ENCODE results near the gene OR51B2.
"Not testable (repeated sequence)": the region's sequence is repeated elsewhere in the genome, so short reads cannot be mapped to it uniquely, and the experiment has no call there.

The OR51B2 gene

GRCh38 chr11:5317292-5317691 lies 6.8 kb downstream of the OR51B2 start:
- no peak for DNase-seq (ENCODE audit: low read depth in 1 of 2, low spot score in 1 of 2)
- Histone ChIP-seq H3K27me3 (ENCODE audit: insufficient read depth, poor library complexity, severe bottlenecking) (no peaks in the 10 kb centered on the region), H3K4me3 (replicated peaks; ENCODE audit: insufficient read depth, low read length) (no peak overlapping the region)

DNA sequence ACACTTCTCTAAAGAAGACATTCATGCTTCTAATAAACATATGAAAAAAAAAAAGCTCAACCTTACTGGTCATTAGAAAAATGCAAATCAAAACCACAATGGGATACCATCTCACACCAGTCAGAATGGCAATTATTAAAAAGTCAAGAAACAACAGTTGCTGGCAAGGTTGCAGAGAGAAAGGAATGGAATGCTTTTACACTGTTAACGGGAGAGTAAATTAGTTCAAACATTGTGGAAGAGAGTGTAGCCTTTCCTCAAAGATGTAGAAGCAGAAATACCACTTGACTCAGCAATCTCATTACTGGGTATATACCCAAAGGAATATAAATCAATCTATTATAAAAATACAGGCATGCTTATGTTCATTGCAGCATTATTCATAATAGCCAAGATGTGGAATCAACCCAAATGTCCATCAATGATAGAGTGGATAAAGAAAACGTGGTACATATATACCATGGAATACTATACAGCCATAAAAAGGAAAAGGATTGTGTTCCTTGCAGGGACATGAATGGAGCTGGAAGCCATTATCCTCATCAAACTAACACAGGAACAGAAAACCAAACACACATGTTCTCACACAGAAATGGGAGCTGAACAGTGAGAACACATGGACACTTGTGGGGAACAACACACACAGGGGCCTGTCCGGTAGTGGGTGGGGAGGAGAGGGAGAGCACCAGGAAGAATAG lies 10.6 kb downstream of the OR51B2 start:
- H3K27me3 ChIP-seq (ENCODE audit: insufficient read depth, poor library complexity, severe bottlenecking); H3K4me3 ChIP-seq (replicated peaks; ENCODE audit: insufficient read depth, low read length); DNase-seq (ENCODE audit: low read depth in 1 of 2, low spot score in 1 of 2); H3K27ac ChIP-seq (replicated peaks): not testable (repeated sequence)

More at GRCh38 chr11:5317292-5317691, 6.8 kb downstream of the OR51B2 start:
- no peak for TF ChIP-seq CTCF (IDR thresholded peaks at IDR 0.05; ENCODE audit: insufficient read depth, low read length)
- no peak overlapping the region for H3K27ac ChIP-seq (replicated peaks)

- no peak for TF ChIP-seq GABPA (IDR thresholded peaks at IDR 0.05; ENCODE audit: low read depth)
- TF ChIP-seq, protein P1, sequence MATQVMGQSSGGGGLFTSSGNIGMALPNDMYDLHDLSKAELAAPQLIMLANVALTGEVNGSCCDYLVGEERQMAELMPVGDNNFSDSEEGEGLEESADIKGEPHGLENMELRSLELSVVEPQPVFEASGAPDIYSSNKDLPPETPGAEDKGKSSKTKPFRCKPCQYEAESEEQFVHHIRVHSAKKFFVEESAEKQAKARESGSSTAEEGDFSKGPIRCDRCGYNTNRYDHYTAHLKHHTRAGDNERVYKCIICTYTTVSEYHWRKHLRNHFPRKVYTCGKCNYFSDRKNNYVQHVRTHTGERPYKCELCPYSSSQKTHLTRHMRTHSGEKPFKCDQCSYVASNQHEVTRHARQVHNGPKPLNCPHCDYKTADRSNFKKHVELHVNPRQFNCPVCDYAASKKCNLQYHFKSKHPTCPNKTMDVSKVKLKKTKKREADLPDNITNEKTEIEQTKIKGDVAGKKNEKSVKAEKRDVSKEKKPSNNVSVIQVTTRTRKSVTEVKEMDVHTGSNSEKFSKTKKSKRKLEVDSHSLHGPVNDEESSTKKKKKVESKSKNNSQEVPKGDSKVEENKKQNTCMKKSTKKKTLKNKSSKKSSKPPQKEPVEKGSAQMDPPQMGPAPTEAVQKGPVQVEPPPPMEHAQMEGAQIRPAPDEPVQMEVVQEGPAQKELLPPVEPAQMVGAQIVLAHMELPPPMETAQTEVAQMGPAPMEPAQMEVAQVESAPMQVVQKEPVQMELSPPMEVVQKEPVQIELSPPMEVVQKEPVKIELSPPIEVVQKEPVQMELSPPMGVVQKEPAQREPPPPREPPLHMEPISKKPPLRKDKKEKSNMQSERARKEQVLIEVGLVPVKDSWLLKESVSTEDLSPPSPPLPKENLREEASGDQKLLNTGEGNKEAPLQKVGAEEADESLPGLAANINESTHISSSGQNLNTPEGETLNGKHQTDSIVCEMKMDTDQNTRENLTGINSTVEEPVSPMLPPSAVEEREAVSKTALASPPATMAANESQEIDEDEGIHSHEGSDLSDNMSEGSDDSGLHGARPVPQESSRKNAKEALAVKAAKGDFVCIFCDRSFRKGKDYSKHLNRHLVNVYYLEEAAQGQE (IDR thresholded peaks at IDR 0.05; ENCODE audit: insufficient replicate concordance, low read depth): no peak
- TF ChIP-seq POLR2AphosphoS5 (IDR thresholded peaks at IDR 0.05; ENCODE audit: low read depth): no peak
- no peak for TF ChIP-seq SPI1 (IDR thresholded peaks at IDR 0.05; ENCODE audit: borderline replicate concordance, low read depth)
- TF ChIP-seq CTCF (IDR thresholded peaks at IDR 0.05; ENCODE audit: insufficient read depth, low read length): no peak
- no peak overlapping the region for H3K4me3 ChIP-seq (replicated peaks; ENCODE audit: insufficient read depth, low read length)
- no peak for DNase-seq (ENCODE audit: low read depth in 1 of 2, low spot score in 1 of 2)
- no peak overlapping the region for H3K27ac ChIP-seq (replicated peaks)
- H3K27me3 ChIP-seq (ENCODE audit: insufficient read depth, poor library complexity, severe bottlenecking): no peaks in the 10 kb centered on the region
Measured at GRCh38 chr11:5310423-5310822, 13.7 kb downstream of the OR51B2 start.

DNA sequence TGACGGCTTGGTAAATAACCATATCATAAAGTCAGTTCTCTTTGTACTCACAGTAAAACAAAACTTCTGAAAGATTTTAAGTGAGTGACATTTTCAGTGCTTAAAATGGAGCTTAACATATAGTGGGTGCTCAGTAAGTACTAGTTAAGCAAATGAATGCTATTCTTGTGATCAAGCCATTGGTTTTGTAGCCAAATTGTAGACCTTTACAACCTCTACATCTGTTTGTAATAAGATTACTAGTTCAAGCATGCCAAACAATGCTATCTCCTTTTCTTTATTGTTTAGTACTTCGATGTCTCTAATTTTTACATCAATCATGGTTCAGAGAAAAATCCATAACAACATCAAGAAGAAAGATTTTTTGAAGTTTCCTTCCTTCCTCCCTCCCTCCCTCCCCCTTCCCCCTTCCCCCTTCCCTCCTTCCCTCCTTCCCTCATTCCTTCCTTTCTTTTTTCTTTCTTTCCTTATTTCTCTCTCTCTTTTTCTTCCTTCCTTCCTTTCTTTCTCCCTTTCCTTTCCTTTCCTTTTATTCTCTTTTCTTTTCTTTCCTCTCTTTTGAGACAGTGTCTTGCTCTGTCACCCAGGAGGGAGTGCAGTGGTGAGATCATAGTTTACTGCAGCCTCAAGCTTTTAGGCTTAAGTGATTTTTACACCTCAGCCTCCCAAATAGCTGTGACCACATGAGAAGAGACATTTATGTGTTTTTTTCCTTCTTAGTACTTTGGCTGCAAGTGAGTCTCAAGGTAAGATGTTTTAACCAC lies 16.7 kb downstream of the OR51B2 start:
- Histone ChIP-seq H3K27me3 (ENCODE audit: insufficient read depth, poor library complexity, severe bottlenecking) (no peaks in the 10 kb centered on the region), H3K27ac (replicated peaks) (no peak overlapping the region), H3K4me3 (replicated peaks; ENCODE audit: insufficient read depth, low read length) (no peak overlapping the region)
- TF ChIP-seq GABPA (IDR thresholded peaks at IDR 0.05; ENCODE audit: low read depth) (no peak), POLR2AphosphoS5 (IDR thresholded peaks at IDR 0.05; ENCODE audit: low read depth) (no peak), SPI1 (IDR thresholded peaks at IDR 0.05; ENCODE audit: borderline replicate concordance, low read depth) (no peak), CTCF (IDR thresholded peaks at IDR 0.05; ENCODE audit: insufficient read depth, low read length) (no peak)
- TF ChIP-seq, protein P1 (IDR thresholded peaks at IDR 0.05; ENCODE audit: insufficient replicate concordance, low read depth): no peak
- DNase-seq (ENCODE audit: low read depth in 1 of 2, low spot score in 1 of 2): no peak
